Ovary (tissue), 9 donors: ENCODE results near the gene SF3A1. TPM values are rescaled to one million over a fixed set of nuclear protein-coding genes. Genes with fewer than 3 reads are reported as not detected.

Source experiments
- DNase-seq, 5 donors: peaks; one replicate each; pipeline ENCODE4 v3.0.0-alpha.2; 2019 to 2020
- H3K27ac ChIP-seq, 2 donors: fragments of 200-600 bp; one replicate each; pipeline versions ENCODE4 v1.5.1 to v1.8.0; 2019 to 2022
- H3K27me3 ChIP-seq: fragments of 200-600 bp; one replicate; pipeline ENCODE4 v1.8.0; 2022
- H3K36me3 ChIP-seq: fragments of 200-600 bp; sonication (generic); one replicate; pipeline ENCODE4 v1.5.1; 2019
- H3K4me1 ChIP-seq: one replicate; pipeline ENCODE4 v1.8.1; 2013; ENCODE audit warnings: mild to moderate bottlenecking, moderate library complexity; ENCODE audit not compliant: insufficient read depth
- H3K4me3 ChIP-seq: fragments of 200-600 bp; sonication (generic); one replicate; pipeline ENCODE4 v1.5.1; 2017
- H3K9me3 ChIP-seq, 2 donors: fragments of 200-600 bp in 1 of 2; sonication (generic) in 1 of 2; one replicate each; pipeline versions ENCODE4 v1.5.1 to v1.8.1; 2013 to 2019; ENCODE audit warnings: mild to moderate bottlenecking in 1 of 2, moderate library complexity in 1 of 2
- EP300 ChIP-seq: sonication (generic); formaldehyde crosslinking; IDR thresholded peaks from one replicate; pipeline ENCODE4 v1.6.1; 2017; ENCODE audit warnings: antibody characterized with exemption
- POLR2A ChIP-seq: fragments of 450-650 bp; IDR thresholded peaks from one replicate; pipeline ENCODE4 v1.6.1; 2017; ENCODE audit warnings: antibody characterized with exemption, mild to moderate bottlenecking, moderate library complexity
- WGBS, 3 donors: extraction: QIAGEN DNeasy Blood & Tissue Kit in 1 of 3; methylation state at CpG; one replicate each; pipeline versions ENCODE4 v1.1.5 to v1.1.7; 2013 to 2017; 5-methylcytosine and 5-hydroxymethylcytosine counted together
- intact Hi-C, 4 donors: fragments of 100-400 bp; cut with DNase I; formaldehyde crosslinking; loops; one replicate each; pipeline versions ENCODE4 v1.11.0 to v1.15.1; 2022 to 2023
- polyA plus RNA-seq, 2 donors: library from polyadenylated mRNA; stranded (reverse); fragments of 200-250 nt in 1 of 2; fragments of 350-450 nt in 1 of 2; fragmentation: Illumina TruSeq in 1 of 2; extraction: RNeasy Lipid Tissue Mini Kit (QIAGEN cat#74804) in 1 of 2; gene quantifications; one replicate each; pipeline ENCODE4 v1.2.3, GENCODE V29; 2013 to 2014
- total RNA-seq, 7 donors: library from RNA; depleted of rRNA in 2 of 7; stranded (reverse); fragments of >200 nt in 2 of 7; fragmentation: NEBNext Ultra II Directional in 3 of 7; extraction: Animal tissue kit (Norgen Biotek cat#: 25700) in 3 of 7; gene quantifications; one replicate each; pipeline versions ENCODE4 v1.1.0 to v1.2.4, GENCODE V29; 2016 to 2023
- TF ChIP-seq, protein P1 (sequence below), 3 donors: fragments of 450-650 bp in 2 of 3; fragments of 200-600 bp in 1 of 3; IDR thresholded peaks; one replicate each; pipeline versions ENCODE4 v1.5.1 to v1.8.0; 2016 to 2022; ENCODE audit warnings: antibody characterized with exemption in 3 of 3, mild to moderate bottlenecking in 1 of 3
- donor health status: DM: no; HTN: no; CAD: no; lungs with moderate emphysema.
- donor health status: DM: no; HTN: no; CAD: no.
- donor health status: Bipolar disorder and iron deficiency.
- donor health status: DM: yes; HTN: yes; CAD: no.
- donor health status: DM: no; HTN: no; CAD: no.
- donor health status: DM: yes; HTN: yes; CAD: no.

The SF3A1 gene
- total and polyA plus RNA-seq, 9 donors = 36.4 to 211 (median 152) TPM

DNA sequence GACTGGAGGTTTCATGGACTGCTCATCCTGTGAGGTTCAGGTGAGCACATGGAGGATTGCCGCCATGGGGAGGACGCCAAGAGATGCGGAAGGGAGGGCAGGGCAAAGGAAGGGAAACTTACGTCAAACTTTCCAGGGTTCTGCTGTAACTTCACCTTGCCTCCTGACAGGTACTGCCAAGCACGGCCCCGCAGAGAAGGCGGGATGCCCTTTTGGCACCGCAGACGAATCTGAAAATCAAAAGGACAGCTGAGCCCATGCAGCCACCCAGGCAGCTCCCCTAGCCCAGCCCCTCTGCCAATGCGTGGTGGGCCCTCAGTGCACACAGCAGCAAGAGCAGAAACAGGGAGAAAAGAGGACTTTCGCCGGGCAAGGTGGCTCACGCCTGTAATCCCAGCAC, 57.4 kb downstream of the SF3A1 start:
- 90 to 94% (median 94%) methylated on average over 13 of the region's 13 CpGs for WGBS, 3 donors

DNA sequence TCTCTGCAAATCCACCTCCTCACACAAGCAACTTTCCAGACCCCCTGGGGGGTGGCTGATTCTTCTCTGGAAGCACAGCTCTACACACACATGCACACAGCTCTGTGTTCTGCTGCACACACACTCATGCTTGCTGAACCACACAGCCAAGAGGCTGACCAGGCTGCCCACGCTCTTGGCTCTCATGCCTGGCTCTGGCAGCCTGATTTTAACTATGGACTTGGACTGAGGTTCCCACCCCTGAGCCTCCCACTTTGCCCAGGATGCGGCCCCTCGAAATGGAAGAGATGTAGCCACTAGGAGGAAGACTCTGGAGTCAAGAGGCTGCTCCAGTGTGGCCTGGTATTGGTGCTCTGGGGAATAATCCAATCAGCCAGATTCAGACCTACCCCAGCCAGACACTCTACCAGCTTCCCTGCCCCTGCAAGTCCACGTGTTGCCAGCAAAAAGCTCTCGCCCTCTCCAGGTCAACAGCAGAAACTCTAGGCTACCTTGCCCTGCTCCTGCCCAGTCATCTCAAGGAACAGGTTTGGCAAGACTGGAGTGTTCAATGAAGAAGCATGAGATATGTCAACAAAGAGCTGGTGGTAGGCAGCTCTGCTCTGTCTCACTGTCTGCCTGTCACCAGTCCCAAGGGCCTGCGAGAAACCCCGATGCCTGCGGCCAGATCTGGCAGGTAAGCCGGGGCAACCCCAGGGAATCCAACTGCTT, 58.5 kb downstream of the SF3A1 start:
- H3K4me3 ChIP-seq = no peak overlapping the region
- H3K27ac ChIP-seq = no peak overlapping the region
- TF ChIP-seq, protein P1, sequence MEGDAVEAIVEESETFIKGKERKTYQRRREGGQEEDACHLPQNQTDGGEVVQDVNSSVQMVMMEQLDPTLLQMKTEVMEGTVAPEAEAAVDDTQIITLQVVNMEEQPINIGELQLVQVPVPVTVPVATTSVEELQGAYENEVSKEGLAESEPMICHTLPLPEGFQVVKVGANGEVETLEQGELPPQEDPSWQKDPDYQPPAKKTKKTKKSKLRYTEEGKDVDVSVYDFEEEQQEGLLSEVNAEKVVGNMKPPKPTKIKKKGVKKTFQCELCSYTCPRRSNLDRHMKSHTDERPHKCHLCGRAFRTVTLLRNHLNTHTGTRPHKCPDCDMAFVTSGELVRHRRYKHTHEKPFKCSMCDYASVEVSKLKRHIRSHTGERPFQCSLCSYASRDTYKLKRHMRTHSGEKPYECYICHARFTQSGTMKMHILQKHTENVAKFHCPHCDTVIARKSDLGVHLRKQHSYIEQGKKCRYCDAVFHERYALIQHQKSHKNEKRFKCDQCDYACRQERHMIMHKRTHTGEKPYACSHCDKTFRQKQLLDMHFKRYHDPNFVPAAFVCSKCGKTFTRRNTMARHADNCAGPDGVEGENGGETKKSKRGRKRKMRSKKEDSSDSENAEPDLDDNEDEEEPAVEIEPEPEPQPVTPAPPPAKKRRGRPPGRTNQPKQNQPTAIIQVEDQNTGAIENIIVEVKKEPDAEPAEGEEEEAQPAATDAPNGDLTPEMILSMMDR (IDR thresholded peaks at IDR 0.05) = no peak
- TF ChIP-seq POLR2A (no peak), EP300 (no peak)
- intact Hi-C loops = no loop called here
- no peak for DNase-seq
- peaks cover 8% of the 10 kb centered on the region for H3K4me1 ChIP-seq
- H3K27me3 ChIP-seq = no peaks in the 10 kb centered on the region
- no peaks in the 10 kb centered on the region for H3K36me3 ChIP-seq
- H3K9me3 ChIP-seq = no peaks in the 10 kb centered on the region
- 89 to 93% (median 92%) methylated on average over 9 of the region's 9 CpGs for WGBS, 3 donors

More for the DNA sequence above, 57.4 kb downstream of the SF3A1 start:
- Histone ChIP-seq H3K27ac (no peak overlapping the region), H3K9me3 (no peaks in the 10 kb centered on the region), H3K27me3 (no peaks in the 10 kb centered on the region), H3K4me3 (no peak overlapping the region), H3K36me3 (no peaks in the 10 kb centered on the region), H3K4me1 (peaks cover 11% of the 10 kb centered on the region)
- intact Hi-C loops = no loop called here
- TF ChIP-seq POLR2A = no peak
- TF ChIP-seq EP300 = no peak
- TF ChIP-seq, protein P1 (IDR thresholded peaks at IDR 0.05) = no peak
- no peak for DNase-seq

DNA sequence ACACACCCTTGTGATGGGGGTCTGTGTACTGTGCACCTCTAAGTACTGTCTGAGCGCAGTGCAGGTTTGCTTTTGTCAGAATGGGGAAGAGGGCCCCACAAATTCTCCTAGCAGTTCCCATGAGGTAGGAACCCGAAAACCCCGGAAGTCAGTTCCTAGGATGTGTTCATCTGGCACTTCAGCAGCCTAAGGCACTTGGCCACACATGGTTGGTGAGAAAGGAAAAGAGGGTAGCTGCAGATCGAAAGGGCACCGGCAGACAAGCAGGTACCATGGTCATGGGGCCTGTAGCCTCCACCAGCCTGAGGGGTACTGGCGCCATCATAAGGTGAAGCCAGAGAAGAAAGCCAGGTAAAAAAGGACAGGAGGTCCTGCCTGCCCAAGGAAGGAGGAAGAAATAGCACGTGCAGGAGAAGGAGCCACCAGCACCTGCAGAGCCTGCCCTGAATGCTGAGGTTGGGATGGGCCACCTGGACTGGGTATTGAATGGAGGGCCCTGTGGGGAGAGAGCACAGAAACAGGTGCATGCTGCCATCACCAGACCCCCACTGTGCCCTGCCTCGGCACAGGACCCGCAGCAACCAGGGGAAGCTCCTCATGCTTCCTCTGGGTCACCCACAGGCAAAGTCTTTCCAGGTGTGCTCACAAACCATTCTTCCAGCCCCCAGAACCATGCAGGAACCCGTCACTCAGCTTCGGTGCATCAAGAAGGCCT, 59.3 kb downstream of the SF3A1 start:
- Histone ChIP-seq H3K36me3 (no peaks in the 10 kb centered on the region), H3K4me1 (peaks cover 8% of the 10 kb centered on the region)

DNA sequence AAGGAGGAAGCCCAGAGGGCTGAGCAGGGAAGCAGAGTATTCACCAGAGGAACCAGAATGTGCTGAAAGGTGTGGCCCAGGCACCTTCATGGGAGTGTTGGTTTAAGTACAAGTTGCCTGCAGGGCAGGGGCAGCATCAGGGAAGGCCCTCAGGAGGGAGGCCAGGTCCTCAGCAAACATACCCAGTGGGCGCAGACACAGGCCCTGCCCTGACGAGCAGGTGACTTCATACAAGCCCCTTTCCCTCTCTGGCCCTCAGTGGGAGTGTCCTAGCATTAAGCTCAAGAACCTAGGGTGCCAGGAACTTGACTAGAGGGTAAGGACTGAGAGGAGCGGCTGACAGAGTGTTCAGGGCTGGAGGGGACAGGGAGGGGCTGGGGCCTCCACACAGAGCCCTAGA, 59.9 kb downstream of the SF3A1 start:
- TF ChIP-seq POLR2A (no peak), EP300 (no peak)
- TF ChIP-seq, protein P1 (IDR thresholded peaks at IDR 0.05) = no peak
- H3K9me3 ChIP-seq = no peaks in the 10 kb centered on the region
- H3K4me1 ChIP-seq = peaks cover 4% of the 10 kb centered on the region
- H3K4me3 ChIP-seq = no peak overlapping the region
- WGBS, 3 donors = 91 to 98% (median 94%) methylated on average over 3 of the region's 3 CpGs
- H3K27ac ChIP-seq = no peak overlapping the region
- no peaks in the 10 kb centered on the region for H3K27me3 ChIP-seq
- no peaks in the 10 kb centered on the region for H3K36me3 ChIP-seq
- intact Hi-C loops = no loop called here
- no peak for DNase-seq

More for the DNA sequence above, 59.3 kb downstream of the SF3A1 start:
- TF ChIP-seq, protein P1 (IDR thresholded peaks at IDR 0.05) = no peak
- TF ChIP-seq EP300 (no peak), POLR2A (no peak)
- no peak for DNase-seq
- no peaks in the 10 kb centered on the region for H3K27me3 ChIP-seq
- no peak overlapping the region for H3K4me3 ChIP-seq
- H3K27ac ChIP-seq = no peak overlapping the region
- intact Hi-C loops = no loop called here
- WGBS, 3 donors = 94% methylated on average over 11 of the region's 11 CpGs
- no peaks in the 10 kb centered on the region for H3K9me3 ChIP-seq
